ENCODE measurements around the gene PPP1R1A.

Gene PPP1R1A

GRCh38 chr12:54604436-54604835 lies 16.0 kb upstream of the PPP1R1A start:
- H3K27ac ChIP-seq, result no peak overlapping the region
- H3K4me3 ChIP-seq, result no peak overlapping the region

GRCh38 chr12:54603872-54604271 lies 15.4 kb upstream of the PPP1R1A start:
- no peak overlapping the region for H3K4me3 ChIP-seq
- no peak overlapping the region for H3K27ac ChIP-seq

GRCh38 chr12:54603173-54603814 lies 14.8 kb upstream of the PPP1R1A start:
- Histone ChIP-seq H3K27ac (no peak overlapping the region), H3K4me3 (no peak overlapping the region)

- no peak overlapping the region for H3K27ac ChIP-seq
- H3K4me3 ChIP-seq, result no peak overlapping the region
Observed at GRCh38 chr12:54602661-54603060, 14.2 kb upstream of the PPP1R1A start.

GRCh38 chr12:54601841-54602240 lies 13.4 kb upstream of the PPP1R1A start:
- H3K27ac ChIP-seq, result no peak overlapping the region
- no peak overlapping the region for H3K4me3 ChIP-seq

GRCh38 chr12:54598970-54599369 lies 10.5 kb upstream of the PPP1R1A start:
- Histone ChIP-seq H3K4me3 (no peak overlapping the region), H3K27ac (no peak overlapping the region)

- no peak overlapping the region for H3K4me3 ChIP-seq
- H3K27ac ChIP-seq, result no peak overlapping the region
Observed at GRCh38 chr12:54596526-54596946, 8.1 kb upstream of the PPP1R1A start.

GRCh38 chr12:54595471-54595870 lies 7.0 kb upstream of the PPP1R1A start:
- no peak overlapping the region for H3K4me3 ChIP-seq
- H3K27ac ChIP-seq, result no peak overlapping the region

GRCh38 chr12:54593725-54594124 lies 5.3 kb upstream of the PPP1R1A start:
- no peak overlapping the region for H3K27ac ChIP-seq
- no peak overlapping the region for H3K4me3 ChIP-seq

GRCh38 chr12:54593135-54593534 lies 4.7 kb upstream of the PPP1R1A start:
- Histone ChIP-seq H3K4me3 (no peak overlapping the region), H3K27ac (no peak overlapping the region)

GRCh38 chr12:54592316-54592715 lies 3.9 kb upstream of the PPP1R1A start:
- H3K4me3 ChIP-seq, result no peak overlapping the region
- H3K27ac ChIP-seq, result no peak overlapping the region

- no peak overlapping the region for H3K27ac ChIP-seq
- H3K4me3 ChIP-seq, result no peak overlapping the region
Observed at GRCh38 chr12:54590978-54591591, 2.6 kb upstream of the PPP1R1A start.

GRCh38 chr12:54589964-54590363 lies 1.5 kb upstream of the PPP1R1A start:
- Histone ChIP-seq H3K27ac (no peak overlapping the region), H3K4me3 (no peak overlapping the region)

GRCh38 chr12:54588890-54589267 lies 420 bp upstream of the PPP1R1A start:
- H3K27ac ChIP-seq, result no peak overlapping the region
- H3K4me3 ChIP-seq, result peak overlapping the region in 6 of 7 experiments; percentile 12 to 41 (median 30)

- Histone ChIP-seq H3K4me3 (no peak overlapping the region), H3K27ac (no peak overlapping the region)
Observed at GRCh38 chr12:54587315-54587873, 1.1 kb downstream of the PPP1R1A start.

GRCh38 chr12:54586620-54587019 lies 1.8 kb downstream of the PPP1R1A start:
- no peak overlapping the region for H3K27ac ChIP-seq
- H3K4me3 ChIP-seq, result no peak overlapping the region

GRCh38 chr12:54585243-54585642 lies 3.2 kb downstream of the PPP1R1A start:
- H3K4me3 ChIP-seq, result no peak overlapping the region
- H3K27ac ChIP-seq, result no peak overlapping the region

GRCh38 chr12:54584128-54584527 lies 4.3 kb downstream of the PPP1R1A start:
- no peak overlapping the region for H3K4me3 ChIP-seq
- no peak overlapping the region for H3K27ac ChIP-seq

- no peak overlapping the region for H3K27ac ChIP-seq
- no peak overlapping the region for H3K4me3 ChIP-seq
Observed at GRCh38 chr12:54583726-54584125, 4.7 kb downstream of the PPP1R1A start.

- Histone ChIP-seq H3K27ac (no peak overlapping the region), H3K4me3 (no peak overlapping the region)
Observed at GRCh38 chr12:54581412-54581811, 7.0 kb downstream of the PPP1R1A start.

GRCh38 chr12:54579696-54580333 lies 8.6 kb downstream of the PPP1R1A start:
- no peak overlapping the region for H3K27ac ChIP-seq
- no peak overlapping the region for H3K4me3 ChIP-seq
